ENCODE results near the gene FOXJ3. TPM values are rescaled to one million over a fixed set of nuclear protein-coding genes. Genes with fewer than 3 reads are reported as not detected.
A peak's percentile ranks its signal among the peaks of the same experiment; 100 is the strongest.

Gene FOXJ3
- total RNA-seq, 1 donor from 2014 or later = 13.2 TPM

GRCh38 chr1:42315500-42315899, 19.5 kb downstream of the FOXJ3 start:
- no peaks in the 10 kb centered on the region for H3K27me3 ChIP-seq (ENCODE audit: control insufficient read depth, insufficient read depth, low read length)
- no peak for DNase-seq (ENCODE audit: low read depth)
- no peak for TF ChIP-seq CTCF (IDR thresholded peaks at IDR 0.05; ENCODE audit: insufficient read depth, low read length, severe bottlenecking)
- no peak overlapping the region for H3K4me3 ChIP-seq (ENCODE audit: low read depth, low read length)
- no peaks in the 10 kb centered on the region for H3K36me3 ChIP-seq (ENCODE audit: control insufficient read depth, insufficient read depth, low read length)
- no peak for FAIRE-seq

DNA sequence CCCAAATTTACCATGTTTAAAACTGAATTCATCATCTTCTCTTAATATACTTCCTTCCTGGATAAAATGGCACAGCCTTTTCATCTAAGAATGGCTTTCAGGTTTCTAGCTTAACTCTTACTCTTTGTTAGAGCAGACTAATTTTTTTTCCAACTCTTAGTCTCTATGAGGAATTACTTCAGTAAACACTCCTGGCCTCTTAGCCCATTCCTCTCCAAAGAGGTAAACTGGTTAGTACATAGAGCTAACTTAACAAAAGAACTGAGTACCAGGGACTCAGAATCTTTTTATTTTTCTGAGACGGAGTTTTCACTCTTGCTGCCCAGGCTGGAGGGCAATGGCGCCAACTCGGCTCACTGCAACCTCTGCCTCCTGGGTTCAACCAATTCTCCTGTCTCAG, 21.1 kb downstream of the FOXJ3 start:
- FAIRE-seq (no peak), DNase-seq (ENCODE audit: low read depth) (no peak)
- H3K4me3 ChIP-seq (ENCODE audit: low read depth, low read length) = no peak overlapping the region
- H3K27me3 ChIP-seq (ENCODE audit: control insufficient read depth, insufficient read depth, low read length) = no peaks in the 10 kb centered on the region
- no peak for TF ChIP-seq CTCF (IDR thresholded peaks at IDR 0.05; ENCODE audit: insufficient read depth, low read length, severe bottlenecking)
- H3K36me3 ChIP-seq (ENCODE audit: control insufficient read depth, insufficient read depth, low read length) = no peaks in the 10 kb centered on the region

DNA sequence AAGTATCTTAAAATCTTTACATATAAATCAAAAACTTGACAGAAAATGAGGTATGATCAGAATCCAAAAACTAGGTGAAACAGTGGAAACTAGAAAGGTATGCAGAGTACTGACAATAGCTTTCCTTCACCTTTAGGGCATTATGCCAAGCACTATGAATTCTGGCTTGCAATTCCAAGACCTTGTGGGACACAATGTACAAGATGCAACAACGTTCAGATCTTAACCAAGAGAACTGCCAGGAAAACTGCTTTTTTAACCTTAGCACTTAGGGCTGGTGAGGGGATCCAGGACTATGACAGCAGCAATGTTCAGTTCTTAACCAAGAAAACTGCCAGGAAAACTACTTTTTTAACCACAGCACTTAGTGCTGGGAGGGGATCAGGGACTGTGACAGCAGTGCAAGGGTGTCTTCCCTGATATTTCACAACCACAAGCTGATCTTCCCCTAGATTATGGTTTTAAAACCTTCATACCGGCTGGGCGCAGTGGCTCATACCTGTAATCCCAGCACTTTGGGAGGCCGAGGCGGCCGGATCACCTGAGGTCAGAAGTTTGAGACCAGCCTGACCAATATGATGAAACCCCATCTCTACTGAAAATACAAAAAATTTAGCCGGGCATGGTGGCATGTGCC, 22.3 kb downstream of the FOXJ3 start:
- FAIRE-seq (no peak), DNase-seq (ENCODE audit: low read depth) (no peak)
- TF ChIP-seq CTCF (IDR thresholded peaks at IDR 0.05; ENCODE audit: insufficient read depth, low read length, severe bottlenecking) = no peak
- Histone ChIP-seq H3K27me3 (ENCODE audit: control insufficient read depth, insufficient read depth, low read length) (no peaks in the 10 kb centered on the region), H3K4me3 (ENCODE audit: low read depth, low read length) (no peak overlapping the region), H3K36me3 (ENCODE audit: control insufficient read depth, insufficient read depth, low read length) (no peaks in the 10 kb centered on the region)

- H3K27me3 ChIP-seq (ENCODE audit: control insufficient read depth, insufficient read depth, low read length) = no peaks in the 10 kb centered on the region
- H3K36me3 ChIP-seq (ENCODE audit: control insufficient read depth, insufficient read depth, low read length) = no peaks in the 10 kb centered on the region
- H3K4me3 ChIP-seq (ENCODE audit: low read depth, low read length) = no peak overlapping the region
- FAIRE-seq (no peak), DNase-seq (ENCODE audit: low read depth) (no peak)
- no peak for TF ChIP-seq CTCF (IDR thresholded peaks at IDR 0.05; ENCODE audit: insufficient read depth, low read length, severe bottlenecking)
Measured at GRCh38 chr1:42311897-42312296, 23.1 kb downstream of the FOXJ3 start.

GRCh38 chr1:42311138-42311537, 23.9 kb downstream of the FOXJ3 start:
- no peaks in the 10 kb centered on the region for H3K27me3 ChIP-seq (ENCODE audit: control insufficient read depth, insufficient read depth, low read length)
- no peak for FAIRE-seq
- no peak overlapping the region for H3K4me3 ChIP-seq (ENCODE audit: low read depth, low read length)
- peak; percentile 49 for DNase-seq (ENCODE audit: low read depth)
- H3K36me3 ChIP-seq (ENCODE audit: control insufficient read depth, insufficient read depth, low read length) = no peaks in the 10 kb centered on the region
- no peak for TF ChIP-seq CTCF (IDR thresholded peaks at IDR 0.05; ENCODE audit: insufficient read depth, low read length, severe bottlenecking)

DNA sequence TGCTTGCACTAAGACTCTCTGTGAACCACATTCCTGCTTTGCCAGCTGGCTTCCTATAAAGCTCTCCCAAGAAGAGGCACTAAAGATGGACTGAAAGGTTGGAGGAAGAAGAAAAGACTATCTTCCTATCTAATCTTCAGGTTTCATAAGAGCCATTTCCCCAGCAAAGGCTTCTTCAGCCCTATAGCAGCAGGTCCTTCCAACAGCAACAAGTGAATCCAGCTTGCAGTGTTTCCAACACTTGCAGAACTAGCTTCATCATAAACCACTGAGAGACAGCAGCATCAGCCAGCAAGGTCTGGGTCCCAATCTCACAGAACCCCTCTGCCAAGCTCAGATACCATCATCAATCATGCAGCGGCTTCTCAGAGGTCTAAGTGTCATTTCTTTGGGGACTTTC, 28.1 kb downstream of the FOXJ3 start:
- H3K4me3 ChIP-seq (ENCODE audit: low read depth, low read length) = no peak overlapping the region
- no peaks in the 10 kb centered on the region for H3K27me3 ChIP-seq (ENCODE audit: control insufficient read depth, insufficient read depth, low read length)
- FAIRE-seq (peak; percentile 58), DNase-seq (ENCODE audit: low read depth) (no peak)
- no peaks in the 10 kb centered on the region for H3K36me3 ChIP-seq (ENCODE audit: control insufficient read depth, insufficient read depth, low read length)
- TF ChIP-seq CTCF (IDR thresholded peaks at IDR 0.05; ENCODE audit: insufficient read depth, low read length, severe bottlenecking) = no peak

All from bronchial epithelial cell (primary cell).